GM21447 (cell line): ENCODE results near the gene MOB3C.

ENCODE experiments used
- ATAC-seq: cut with Tn5 transposase; IDR thresholded peaks from one replicate; pipeline ENCODE4 v1.9.1; 2021; ENCODE audit not compliant: unreplicated experiment

MOB3C gene

DNA sequence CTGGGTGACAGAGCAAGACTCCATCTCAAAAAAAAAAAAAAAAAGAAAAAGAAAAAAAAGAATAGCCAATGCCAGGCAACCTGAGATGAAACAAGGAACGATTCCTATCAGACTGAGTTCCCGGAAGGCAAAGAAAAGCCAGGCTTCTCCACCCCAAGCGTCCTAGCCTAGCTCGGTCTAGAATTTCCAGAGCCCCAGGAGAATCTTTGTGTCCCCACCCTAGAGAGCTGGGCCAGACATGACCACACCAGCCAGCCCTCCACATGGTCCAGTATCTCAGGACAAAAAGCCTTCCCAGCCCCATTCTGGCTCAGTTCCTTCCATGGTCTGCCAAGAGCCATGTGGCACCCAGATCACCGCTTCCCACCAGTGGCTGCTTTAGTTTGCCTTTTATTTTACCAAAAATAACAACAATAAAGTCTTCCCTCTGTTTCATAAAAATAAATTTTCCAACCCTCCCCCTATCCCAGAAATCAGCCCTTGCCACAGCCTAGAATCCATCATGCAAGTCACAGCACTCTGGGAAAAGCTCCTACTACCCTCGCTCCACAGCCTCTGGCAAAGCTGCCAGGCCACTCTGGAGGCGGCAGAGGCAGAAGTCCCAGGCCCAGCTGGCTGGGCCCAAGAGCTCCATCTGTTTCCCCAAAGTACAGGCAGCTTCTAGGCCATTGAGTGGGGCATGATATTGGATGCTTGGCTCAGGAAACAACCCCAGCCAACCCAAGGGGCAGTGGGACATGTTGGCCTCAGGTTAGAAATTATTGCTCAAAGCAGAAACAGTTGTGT, 9.1 kb downstream of the MOB3C start:
- no peak for ATAC-seq

- no peak for ATAC-seq
Observed at GRCh38 chr1:46606255-46606965, 10.2 kb downstream of the MOB3C start.

GRCh38 chr1:46605232-46605631, 11.4 kb downstream of the MOB3C start:
- ATAC-seq: no peak

- peak; percentile 87 for ATAC-seq
Observed at GRCh38 chr1:46603858-46604549, 12.6 kb downstream of the MOB3C start, which contains the start of gene MKNK1. MKNK1 (minus strand) TSS chr1:46604268; CDS start chr1:46583327, 20,941 bp downstream.

DNA sequence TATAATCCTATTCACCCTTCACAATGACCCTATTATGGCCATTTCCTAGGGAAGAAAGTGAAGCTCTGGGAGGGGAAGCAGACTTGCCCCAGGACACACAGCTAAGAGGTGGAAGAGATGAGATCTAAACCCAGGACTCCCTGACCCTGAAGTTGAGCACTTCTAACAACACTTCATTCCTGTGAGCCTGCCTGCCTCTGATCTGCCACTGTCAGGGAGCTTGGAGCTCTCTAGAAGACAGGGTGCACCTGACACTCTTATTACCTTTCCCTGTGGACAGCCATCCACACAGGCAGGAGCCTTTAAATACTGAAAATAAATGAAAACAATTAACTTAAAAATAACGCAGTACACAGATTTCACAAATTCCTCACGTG, 13.1 kb downstream of the MOB3C start:
- no peak for ATAC-seq

GRCh38 chr1:46601257-46602007, 15.2 kb downstream of the MOB3C start:
- no peak for ATAC-seq

GRCh38 chr1:46599059-46599970, 17.3 kb downstream of the MOB3C start:
- ATAC-seq: no peak

GRCh38 chr1:46596846-46597245, 19.8 kb downstream of the MOB3C start:
- ATAC-seq: no peak

DNA sequence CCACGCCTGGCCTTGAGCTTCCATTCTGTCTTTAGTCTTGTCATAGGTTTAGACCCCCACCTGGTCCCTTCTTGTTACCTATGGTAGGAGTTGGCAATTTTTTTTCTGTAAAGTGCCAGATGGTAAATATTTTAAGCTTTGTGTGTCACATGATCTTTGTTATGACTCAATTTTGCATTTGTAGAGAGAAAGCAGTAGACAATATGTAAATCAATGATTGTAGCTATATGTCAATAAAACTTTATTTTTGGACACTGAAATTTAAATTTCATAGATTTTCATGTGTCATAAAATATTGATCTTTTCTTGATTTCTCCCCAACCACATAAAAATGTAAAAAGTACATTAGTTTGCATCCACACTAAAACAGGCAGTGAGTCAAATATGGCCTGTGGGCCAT, 20.6 kb downstream of the MOB3C start:
- no peak for ATAC-seq

- no peak for ATAC-seq
Observed at GRCh38 chr1:46595127-46595526, 21.5 kb downstream of the MOB3C start.

DNA sequence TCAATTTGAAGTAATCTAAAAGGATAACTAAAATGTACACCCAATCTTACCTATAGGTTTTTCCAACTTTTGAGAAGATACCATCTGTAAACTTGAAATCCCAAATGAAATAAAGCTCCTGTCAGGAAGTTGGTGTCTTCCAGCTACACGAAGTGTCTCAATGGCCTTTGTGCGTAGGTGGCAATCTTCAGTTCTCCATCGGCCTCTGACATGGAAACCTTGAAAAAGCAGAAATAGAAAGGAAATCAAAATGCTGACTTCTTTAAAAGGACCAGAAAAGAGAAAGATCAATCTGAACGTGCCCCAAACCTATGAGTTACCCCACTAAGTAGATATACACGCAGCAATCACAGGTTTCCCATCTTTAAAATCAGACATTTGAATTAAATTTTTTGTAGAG, 22.5 kb downstream of the MOB3C start:
- no peak for ATAC-seq

GRCh38 chr1:46592823-46593222, 23.8 kb downstream of the MOB3C start:
- ATAC-seq: no peak

- no peak for ATAC-seq
Observed at GRCh38 chr1:46589529-46589928, 27.1 kb downstream of the MOB3C start.

DNA sequence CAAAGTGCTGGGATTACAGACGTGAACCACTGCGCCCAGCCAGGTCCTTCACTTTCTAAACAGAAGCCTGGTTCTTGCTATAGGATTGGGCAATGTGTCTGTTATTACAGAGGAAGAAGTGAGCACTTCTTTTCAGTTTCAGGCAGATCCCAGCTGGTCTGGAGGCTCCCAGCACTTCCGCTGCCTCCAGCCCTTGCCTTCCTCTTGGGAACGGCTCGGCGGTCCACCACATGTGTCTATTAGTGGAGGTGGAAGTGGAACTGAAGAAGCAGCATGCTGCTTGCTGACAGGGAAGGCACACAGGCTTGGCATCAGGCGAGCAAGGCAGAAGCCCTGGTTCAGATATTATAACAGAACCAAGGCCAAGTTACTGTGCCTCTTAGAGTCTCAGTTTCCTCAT, 29.5 kb downstream of the MOB3C start:
- ATAC-seq: no peak

- no peak for ATAC-seq
Observed at GRCh38 chr1:46585312-46585938, 31.2 kb downstream of the MOB3C start.

DNA sequence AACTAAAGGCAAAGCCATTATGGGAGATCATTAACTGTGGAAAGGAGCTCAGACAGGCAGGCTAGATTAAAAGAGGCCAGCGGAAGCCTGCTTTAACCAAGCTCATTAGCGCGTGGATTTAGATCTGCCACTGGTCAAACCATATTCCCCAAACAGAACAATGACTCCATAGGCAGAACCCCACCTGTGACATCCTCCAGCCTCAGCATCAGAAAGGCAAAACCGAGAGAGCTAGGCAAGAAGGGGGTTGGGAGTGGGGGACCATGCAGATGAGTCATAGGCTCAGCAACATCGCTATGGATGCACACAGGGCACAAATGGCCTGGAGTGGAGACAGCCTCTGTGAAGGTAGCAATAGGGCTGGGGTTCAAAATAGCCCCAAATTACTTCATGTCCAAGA, 33.1 kb downstream of the MOB3C start:
- ATAC-seq: no peak

DNA sequence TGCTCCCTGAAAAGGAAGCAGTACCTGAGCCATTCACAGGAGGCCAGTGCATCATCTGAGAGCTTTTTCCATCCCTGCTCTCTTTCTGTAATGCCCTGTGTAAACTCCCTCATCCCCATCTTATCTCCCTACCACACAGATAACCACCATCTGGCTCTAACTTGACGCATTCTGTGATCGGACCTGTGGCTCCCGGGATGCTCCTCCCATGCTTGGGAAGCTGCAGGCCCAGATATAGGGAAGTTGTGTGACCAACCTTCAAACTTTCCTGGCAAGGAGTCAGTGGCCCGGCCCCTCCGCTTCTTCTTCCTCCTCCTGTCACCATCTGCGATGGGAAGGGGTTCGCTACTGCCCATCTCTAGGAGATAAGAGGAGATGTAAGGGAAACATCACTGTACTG, 33.6 kb downstream of the MOB3C start:
- no peak for ATAC-seq

- ATAC-seq: no peak
Observed at GRCh38 chr1:46581681-46582455, 34.7 kb downstream of the MOB3C start.
